NB4 (cell line): ENCODE measurements around the gene ST6GAL2.

ENCODE experiments used
- MYC ChIP-seq: IDR thresholded peaks from 2 replicates; pipeline ENCODE4 v1.6.1; 2011; ENCODE audit warnings: low read depth, low read length
- TF ChIP-seq, protein P1 (sequence below): IDR thresholded peaks from one replicate; pipeline ENCODE4 v1.5.1; 2012; ENCODE audit warnings: low read depth, low read length

GRCh38 chr2:106885329-106885728, 638 bp downstream of the ST6GAL2 start:
- TF ChIP-seq MYC: no peak
- TF ChIP-seq, protein P1, sequence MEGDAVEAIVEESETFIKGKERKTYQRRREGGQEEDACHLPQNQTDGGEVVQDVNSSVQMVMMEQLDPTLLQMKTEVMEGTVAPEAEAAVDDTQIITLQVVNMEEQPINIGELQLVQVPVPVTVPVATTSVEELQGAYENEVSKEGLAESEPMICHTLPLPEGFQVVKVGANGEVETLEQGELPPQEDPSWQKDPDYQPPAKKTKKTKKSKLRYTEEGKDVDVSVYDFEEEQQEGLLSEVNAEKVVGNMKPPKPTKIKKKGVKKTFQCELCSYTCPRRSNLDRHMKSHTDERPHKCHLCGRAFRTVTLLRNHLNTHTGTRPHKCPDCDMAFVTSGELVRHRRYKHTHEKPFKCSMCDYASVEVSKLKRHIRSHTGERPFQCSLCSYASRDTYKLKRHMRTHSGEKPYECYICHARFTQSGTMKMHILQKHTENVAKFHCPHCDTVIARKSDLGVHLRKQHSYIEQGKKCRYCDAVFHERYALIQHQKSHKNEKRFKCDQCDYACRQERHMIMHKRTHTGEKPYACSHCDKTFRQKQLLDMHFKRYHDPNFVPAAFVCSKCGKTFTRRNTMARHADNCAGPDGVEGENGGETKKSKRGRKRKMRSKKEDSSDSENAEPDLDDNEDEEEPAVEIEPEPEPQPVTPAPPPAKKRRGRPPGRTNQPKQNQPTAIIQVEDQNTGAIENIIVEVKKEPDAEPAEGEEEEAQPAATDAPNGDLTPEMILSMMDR: no peak
